KG1 (cell line): ENCODE data around the gene ASAP2.

Source experiments
- DNase-seq: peaks from one replicate; lab custom pipeline; 2025; lab: John Stamatoyannopoulos, UW

ASAP2 gene

DNA sequence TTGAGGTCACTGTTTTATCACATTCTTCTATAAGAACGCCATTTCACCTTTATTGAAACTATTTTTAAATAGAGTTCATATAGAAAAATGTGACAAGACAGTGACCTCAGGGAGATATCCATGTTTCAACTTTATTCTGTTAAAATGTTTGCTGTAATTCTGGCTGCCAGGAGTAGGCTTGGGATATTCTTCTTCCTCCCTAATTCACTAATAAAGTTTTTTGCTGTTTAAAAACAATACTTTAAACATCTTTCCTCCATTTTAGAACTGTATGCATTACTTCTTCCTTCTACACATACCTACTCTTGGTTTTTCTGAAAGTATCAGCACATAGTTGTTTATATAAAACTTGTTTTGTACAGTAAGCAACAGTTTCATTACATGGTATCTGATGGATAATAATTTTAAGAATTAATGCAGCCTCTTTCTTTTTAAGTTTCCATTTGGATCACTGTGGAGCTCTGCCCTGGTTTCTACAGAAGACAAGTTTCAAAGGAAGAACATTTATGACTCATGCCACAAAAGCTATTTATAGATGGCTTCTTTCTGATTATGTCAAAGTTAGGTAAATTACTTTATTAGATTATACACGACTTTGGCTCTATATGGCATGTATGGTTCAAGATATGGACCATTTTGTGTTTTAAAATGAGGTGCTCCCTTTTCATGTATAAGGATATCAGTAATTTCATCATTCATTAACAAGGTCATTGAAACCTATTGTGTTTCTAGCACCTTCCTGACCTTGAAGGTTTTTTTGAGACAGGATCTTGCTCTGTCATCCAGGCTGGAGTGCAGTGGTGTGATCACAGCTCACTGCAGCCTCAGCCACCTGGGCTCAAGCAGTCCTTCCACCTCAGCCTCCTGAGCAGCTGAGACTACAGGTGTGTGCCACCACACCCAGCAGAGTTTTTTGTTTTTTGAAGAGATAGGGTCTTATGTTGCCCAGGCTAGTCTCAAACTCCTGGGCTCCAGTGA, 224.0 kb downstream of the ASAP2 start:
- no peak for DNase-seq

DNA sequence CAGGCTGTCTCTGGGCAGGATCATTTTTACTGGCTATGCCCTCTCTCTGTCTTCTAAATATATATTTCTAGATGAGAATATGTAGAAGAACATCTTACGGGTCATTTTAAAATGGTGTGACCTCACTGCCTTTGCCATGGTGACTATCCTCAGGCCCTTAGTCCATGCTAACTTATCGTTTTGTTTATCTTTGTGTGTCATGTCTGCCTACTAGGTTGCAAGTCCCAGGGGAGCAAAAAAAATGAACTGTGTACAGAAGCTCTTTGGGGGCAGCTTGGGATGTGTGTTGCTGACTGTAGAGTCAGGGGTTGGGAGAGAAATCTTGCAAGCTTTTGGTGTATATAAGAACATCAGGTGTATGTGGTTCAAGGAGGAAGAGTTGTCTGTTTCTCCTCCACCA, 227.9 kb downstream of the ASAP2 start:
- DNase-seq = no peak

DNA sequence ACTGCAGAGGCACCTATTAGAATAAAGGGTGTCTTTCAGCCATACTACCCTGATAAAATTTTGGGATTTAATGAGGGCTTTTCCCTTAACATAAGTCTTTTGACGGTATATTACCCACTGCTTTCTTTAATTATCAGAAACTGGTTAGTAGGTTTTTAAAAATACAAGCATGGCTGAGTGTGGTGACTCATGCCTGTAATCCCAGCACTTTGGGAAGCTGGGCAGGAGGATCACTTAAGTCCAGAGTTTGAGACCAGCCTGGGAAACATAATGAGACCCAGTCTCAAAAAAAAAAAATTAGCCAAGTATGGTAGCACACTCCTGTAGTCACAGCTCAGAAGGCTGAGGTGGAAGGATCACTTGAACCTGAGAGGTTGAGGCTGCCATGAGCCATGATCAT, 232.9 kb downstream of the ASAP2 start:
- no peak for DNase-seq

DNA sequence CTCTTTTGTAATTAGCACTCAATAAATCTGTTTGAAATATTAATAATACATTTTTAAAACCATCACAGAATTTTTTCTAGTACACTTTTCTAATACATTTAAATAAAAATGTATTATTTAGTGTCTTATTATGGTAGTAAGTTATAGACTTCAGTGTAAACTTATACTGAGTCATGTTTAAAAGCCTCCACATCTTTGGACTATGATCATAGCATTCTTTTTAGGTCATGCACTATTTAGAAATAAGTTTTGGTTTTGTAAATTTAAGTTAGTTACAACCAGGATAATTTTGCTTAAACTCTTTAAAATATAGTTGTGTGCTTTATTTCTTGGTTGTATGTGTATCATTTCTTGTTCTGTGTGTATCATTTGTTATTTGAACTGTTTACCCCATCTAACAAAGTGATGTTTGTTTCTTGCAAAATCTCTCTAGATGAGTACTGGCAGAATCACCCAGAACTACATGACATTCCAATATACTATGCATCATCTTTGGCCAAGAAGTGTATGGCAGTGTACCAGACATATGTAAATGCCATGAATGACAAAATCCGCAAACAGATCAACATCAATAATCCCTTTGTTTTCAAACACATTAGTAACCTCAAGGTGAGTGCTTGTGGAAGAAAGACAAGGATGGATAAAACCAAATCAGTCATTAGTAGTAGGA, 233.6 kb downstream of the ASAP2 start:
- DNase-seq = no peak

DNA sequence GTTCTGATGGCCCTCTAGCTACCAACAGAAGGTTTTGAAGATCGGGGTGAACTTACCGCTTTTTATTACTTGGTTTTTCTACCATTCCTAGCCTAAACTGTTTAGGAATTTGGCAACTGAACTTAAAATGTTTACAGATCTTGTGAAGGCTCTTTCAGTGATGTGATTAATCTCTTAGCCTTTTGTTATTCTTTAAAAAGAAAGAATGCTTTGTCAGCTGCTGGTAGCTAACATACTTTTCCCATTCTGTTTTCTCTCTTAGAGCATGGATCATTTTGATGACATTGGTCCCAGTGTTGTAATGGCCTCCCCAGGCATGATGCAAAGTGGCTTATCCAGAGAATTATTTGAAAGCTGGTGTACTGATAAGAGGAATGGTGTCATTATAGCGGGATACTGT, 234.9 kb downstream of the ASAP2 start:
- DNase-seq = no peak

DNA sequence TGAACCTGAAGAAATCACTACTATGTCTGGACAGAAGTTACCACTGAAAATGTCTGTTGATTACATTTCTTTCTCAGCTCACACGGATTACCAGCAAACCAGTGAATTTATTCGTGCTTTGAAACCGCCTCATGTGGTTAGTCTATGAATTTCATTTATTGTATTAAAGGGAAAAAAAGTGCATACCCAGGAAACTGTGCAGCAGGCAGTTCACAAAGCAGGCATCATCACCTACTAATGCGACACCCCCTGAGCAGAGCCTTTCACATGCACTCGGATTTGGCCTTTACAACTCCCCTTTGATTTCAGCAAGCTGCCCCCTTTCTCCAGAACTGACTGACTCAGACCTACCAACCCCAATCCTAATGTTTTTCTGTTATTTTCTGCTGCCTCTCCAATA, 236.9 kb downstream of the ASAP2 start:
- DNase-seq = no peak

DNA sequence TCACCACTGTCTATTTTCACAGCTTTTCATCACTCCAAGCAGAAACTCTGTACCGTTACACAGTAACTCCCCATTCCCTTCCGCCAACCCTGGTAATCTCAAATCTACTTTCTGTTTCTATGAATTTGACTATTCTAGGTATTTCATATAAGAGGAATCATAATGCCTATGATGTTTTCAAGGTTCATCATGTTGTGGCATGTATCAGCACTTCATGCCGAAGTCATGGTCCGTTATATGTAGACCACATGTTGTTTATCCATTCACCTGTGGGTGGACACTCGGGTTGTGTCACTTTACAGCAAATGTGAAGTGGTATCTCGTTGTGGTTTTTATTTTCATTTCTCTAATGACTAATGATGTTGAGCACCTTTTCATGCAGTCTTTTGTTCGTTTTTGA, 238.5 kb downstream of the ASAP2 start:
- no peak for DNase-seq

DNA sequence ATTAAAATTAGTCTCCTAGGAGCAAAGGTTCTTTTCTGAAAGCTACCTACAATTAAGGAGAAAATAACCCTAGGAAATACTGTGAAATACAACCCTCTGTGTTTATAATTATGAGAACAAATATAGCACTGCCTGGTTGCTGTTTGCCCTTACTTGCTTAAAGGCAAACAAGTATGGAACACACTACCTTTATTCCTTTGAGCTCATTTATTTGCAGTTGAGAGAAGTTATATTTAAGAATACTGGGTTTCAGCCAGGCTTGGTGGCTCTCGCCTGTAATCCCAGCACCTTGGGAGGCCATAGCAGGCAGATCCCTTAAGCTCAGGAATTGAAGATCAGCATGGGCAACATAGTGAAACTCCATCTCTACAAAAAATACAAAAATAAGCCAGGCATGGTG, 244.6 kb downstream of the ASAP2 start:
- no peak for DNase-seq
